Body of pancreas (tissue), 4 donors: ENCODE results near the gene MIOX.

ENCODE experiments used
- CTCF ChIP-seq, 7 experiments: fragments of 450-650 bp in 4 of 7; fragments of 200-600 bp in 3 of 7; sonication (generic) in 3 of 7; IDR thresholded peaks; one replicate each; pipeline ENCODE4 v1.5.1; 2016 to 2019; ENCODE audit warnings: antibody characterized with exemption in 7 of 7
- POLR2A ChIP-seq, 3 donors: fragments of 450-650 bp; IDR thresholded peaks; one replicate each; pipeline ENCODE4 v1.6.1; 2016; ENCODE audit warnings: antibody characterized with exemption in 3 of 3, mild to moderate bottlenecking in 2 of 3

GRCh38 chr22:50507991-50508884 lies 21.6 kb downstream of the MIOX start, which contains the start of gene NCAPH2:
- peak in 2 of 7 experiments; percentile 11 to 31 for TF ChIP-seq CTCF (IDR thresholded peaks at IDR 0.05)
- TF ChIP-seq POLR2A (IDR thresholded peaks at IDR 0.05): peak; percentile 73 to 87 (median 82)
